MM.1S (cell line): ENCODE data around the gene ADRA2B.

Experiments used
- DNase-seq: peaks from one replicate; pipeline ENCODE4 v3.0.0-alpha.2; 2015
- H2AFZ ChIP-seq: fragments of 300-600 bp; sonication (generic); 2 replicates; pipeline ENCODE4 v1.6.0; 2016; ENCODE audit warnings: antibody characterized with exemption, low read length
- H3F3A ChIP-seq: fragments of 300-600 bp; sonication (generic); 2 replicates; pipeline ENCODE4 v1.6.1; 2016; ENCODE audit warnings: mild to moderate bottlenecking, antibody characterized with exemption, low read length, moderate library complexity, mixed read lengths; ENCODE audit not compliant: insufficient read depth
- H3K27ac ChIP-seq: fragments of 300-600 bp; sonication (generic); 2 replicates; pipeline ENCODE4 v1.5.1; 2016; ENCODE audit warnings: mild to moderate bottlenecking, low read length
- H3K27me3 ChIP-seq: fragments of 300-600 bp; sonication (generic); replicated peaks from 2 replicates; pipeline ENCODE4 v1.6.0; 2016; ENCODE audit warnings: low read length; ENCODE audit not compliant: insufficient read depth
- H3K36me3 ChIP-seq: fragments of 300-600 bp; sonication (generic); replicated peaks from 2 replicates; pipeline ENCODE4 v1.6.1; 2016; ENCODE audit warnings: mild to moderate bottlenecking, low read length, mixed read lengths; ENCODE audit not compliant: insufficient read depth
- H3K4me1 ChIP-seq: fragments of 300-600 bp; sonication (generic); 2 replicates; pipeline ENCODE4 v1.6.1; 2016; ENCODE audit warnings: low read length, mixed read lengths
- H3K4me2 ChIP-seq: fragments of 300-600 bp; sonication (generic); 2 replicates; pipeline ENCODE4 v1.6.0; 2016; ENCODE audit warnings: low read depth, low read length
- H3K4me3 ChIP-seq: fragments of 300-600 bp; sonication (generic); 2 replicates; pipeline ENCODE4 v1.5.1; 2016; ENCODE audit warnings: low read length, mixed read lengths
- H3K79me2 ChIP-seq: fragments of 300-600 bp; sonication (generic); 2 replicates; pipeline ENCODE4 v1.6.1; 2016; ENCODE audit warnings: mixed run types, low read length, mixed read lengths
- H3K9ac ChIP-seq: fragments of 300-600 bp; sonication (generic); 2 replicates; pipeline ENCODE4 v1.6.1; 2016; ENCODE audit warnings: low read length, mixed read lengths
- H3K9me2 ChIP-seq: fragments of 300-600 bp; sonication (generic); replicated peaks from 2 replicates; pipeline ENCODE4 v1.6.1; 2016; ENCODE audit warnings: mild to moderate bottlenecking, low read length, mixed read lengths; ENCODE audit not compliant: insufficient read depth
- H3K9me3 ChIP-seq: fragments of 300-600 bp; sonication (generic); replicated peaks from 2 replicates; pipeline ENCODE4 v1.6.1; 2016; ENCODE audit warnings: mild to moderate bottlenecking, low read length, mixed read lengths; ENCODE audit not compliant: insufficient read depth
- H4K20me1 ChIP-seq: fragments of 300-600 bp; sonication (generic); 2 replicates; pipeline ENCODE4 v1.6.1; 2016; ENCODE audit warnings: mild to moderate bottlenecking, low read length, moderate library complexity, mixed read lengths; ENCODE audit not compliant: insufficient read depth
- EZH2 ChIP-seq: fragments of 300-600 bp; sonication (generic); optimal IDR thresholded peaks from 2 replicates; pipeline ENCODE3; 2017; ENCODE audit warnings: low read depth, mild to moderate bottlenecking, antibody characterized with exemption, low read length, mixed read lengths
- EZH2phosphoT487 ChIP-seq: fragments of 300-600 bp; sonication (generic); IDR thresholded peaks from 2 replicates; pipeline ENCODE4 v1.6.1; 2018; ENCODE audit warnings: antibody characterized with exemption, low read length
- TF ChIP-seq, protein P1 (sequence below): fragments of 300-600 bp; sonication (generic); IDR thresholded peaks from 2 replicates; pipeline ENCODE4 v1.5.1; 2016; ENCODE audit warnings: antibody characterized with exemption, low read length, mixed read lengths

Gene ADRA2B

DNA sequence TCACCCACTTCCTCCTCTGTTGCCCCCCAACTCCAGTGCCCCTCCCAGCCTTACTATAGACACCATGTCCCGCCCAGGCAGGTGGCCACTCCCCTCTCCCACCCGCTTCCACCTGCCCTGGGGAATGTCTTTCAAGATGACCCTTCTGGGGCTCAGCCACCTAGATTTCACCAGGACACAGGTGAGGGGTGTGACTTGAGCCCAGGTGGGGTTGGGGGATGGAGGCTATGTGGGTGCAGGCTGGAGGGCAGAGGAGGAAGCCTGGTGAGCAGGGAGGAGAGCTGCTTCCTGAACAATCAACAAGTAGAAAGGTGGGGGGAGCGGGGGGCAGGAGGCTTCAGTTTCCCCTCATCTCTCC, 8.7 kb downstream of the ADRA2B start:
- no peak overlapping the region for H3K9ac ChIP-seq
- H3K36me3 ChIP-seq = no peaks in the 10 kb centered on the region
- H3K27me3 ChIP-seq = peaks cover 17% of the 10 kb centered on the region
- no peaks in the 10 kb centered on the region for H4K20me1 ChIP-seq
- H3K4me3 ChIP-seq = no peak overlapping the region
- H3K4me2 ChIP-seq = no peak overlapping the region
- TF ChIP-seq EZH2phosphoT487 = no peak
- TF ChIP-seq EZH2 = no peak
- TF ChIP-seq, protein P1, sequence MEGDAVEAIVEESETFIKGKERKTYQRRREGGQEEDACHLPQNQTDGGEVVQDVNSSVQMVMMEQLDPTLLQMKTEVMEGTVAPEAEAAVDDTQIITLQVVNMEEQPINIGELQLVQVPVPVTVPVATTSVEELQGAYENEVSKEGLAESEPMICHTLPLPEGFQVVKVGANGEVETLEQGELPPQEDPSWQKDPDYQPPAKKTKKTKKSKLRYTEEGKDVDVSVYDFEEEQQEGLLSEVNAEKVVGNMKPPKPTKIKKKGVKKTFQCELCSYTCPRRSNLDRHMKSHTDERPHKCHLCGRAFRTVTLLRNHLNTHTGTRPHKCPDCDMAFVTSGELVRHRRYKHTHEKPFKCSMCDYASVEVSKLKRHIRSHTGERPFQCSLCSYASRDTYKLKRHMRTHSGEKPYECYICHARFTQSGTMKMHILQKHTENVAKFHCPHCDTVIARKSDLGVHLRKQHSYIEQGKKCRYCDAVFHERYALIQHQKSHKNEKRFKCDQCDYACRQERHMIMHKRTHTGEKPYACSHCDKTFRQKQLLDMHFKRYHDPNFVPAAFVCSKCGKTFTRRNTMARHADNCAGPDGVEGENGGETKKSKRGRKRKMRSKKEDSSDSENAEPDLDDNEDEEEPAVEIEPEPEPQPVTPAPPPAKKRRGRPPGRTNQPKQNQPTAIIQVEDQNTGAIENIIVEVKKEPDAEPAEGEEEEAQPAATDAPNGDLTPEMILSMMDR = no peak
- no peak overlapping the region for H2AFZ ChIP-seq
- H3F3A ChIP-seq = no peaks in the 10 kb centered on the region
- no peaks in the 10 kb centered on the region for H3K9me2 ChIP-seq
- no peak for DNase-seq
- no peaks in the 10 kb centered on the region for H3K4me1 ChIP-seq
- no peaks in the 10 kb centered on the region for H3K9me3 ChIP-seq
- H3K79me2 ChIP-seq = no peaks in the 10 kb centered on the region
- no peak overlapping the region for H3K27ac ChIP-seq

DNA sequence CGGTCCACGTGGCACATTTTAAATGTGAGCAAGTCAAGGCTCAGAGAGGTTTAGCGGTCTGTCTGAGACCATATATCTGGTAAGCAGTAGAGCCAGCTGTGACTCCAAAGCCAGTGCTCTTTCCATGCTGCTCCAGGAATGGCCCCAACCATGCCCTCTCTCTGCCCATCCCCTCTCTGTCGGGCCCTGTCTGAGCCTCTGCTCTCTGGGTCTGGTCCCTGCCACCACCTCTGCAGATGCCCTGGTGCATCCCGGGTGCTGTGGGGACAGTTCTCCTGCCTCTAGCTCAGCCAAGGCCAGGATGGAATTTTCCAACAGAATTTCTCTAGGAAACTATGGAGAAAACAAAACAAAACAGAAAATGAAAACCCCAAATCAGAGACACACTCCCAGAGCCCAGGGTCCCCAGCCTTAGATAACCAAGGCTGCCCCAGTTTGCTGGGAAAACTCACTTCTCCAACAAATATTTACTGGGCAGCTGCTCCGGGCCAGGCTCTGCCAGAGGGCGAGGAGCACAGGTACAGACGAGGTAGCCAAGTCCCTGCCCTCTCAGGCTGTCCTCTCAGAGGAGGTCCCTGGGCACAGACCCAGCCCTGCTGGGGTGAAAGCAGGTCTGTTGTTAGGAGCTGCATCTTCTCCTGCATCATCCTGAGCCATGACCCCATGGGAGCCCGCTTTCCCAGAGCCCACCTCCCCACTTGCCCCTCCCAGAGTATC, 9.2 kb downstream of the ADRA2B start:
- H3K27me3 ChIP-seq = peaks cover 17% of the 10 kb centered on the region
- H3K4me3 ChIP-seq = no peak overlapping the region
- TF ChIP-seq EZH2phosphoT487 = no peak
- TF ChIP-seq, protein P1 = no peak
- no peak for TF ChIP-seq EZH2
- H2AFZ ChIP-seq = no peak overlapping the region
- no peak overlapping the region for H3K27ac ChIP-seq
- no peaks in the 10 kb centered on the region for H3K4me1 ChIP-seq
- no peaks in the 10 kb centered on the region for H4K20me1 ChIP-seq
- H3K9me3 ChIP-seq = no peaks in the 10 kb centered on the region
- H3K36me3 ChIP-seq = no peaks in the 10 kb centered on the region
- H3K4me2 ChIP-seq = no peak overlapping the region
- H3K79me2 ChIP-seq = no peaks in the 10 kb centered on the region
- no peak overlapping the region for H3K9ac ChIP-seq
- H3F3A ChIP-seq = no peaks in the 10 kb centered on the region
- DNase-seq = no peak
- H3K9me2 ChIP-seq = no peaks in the 10 kb centered on the region

DNA sequence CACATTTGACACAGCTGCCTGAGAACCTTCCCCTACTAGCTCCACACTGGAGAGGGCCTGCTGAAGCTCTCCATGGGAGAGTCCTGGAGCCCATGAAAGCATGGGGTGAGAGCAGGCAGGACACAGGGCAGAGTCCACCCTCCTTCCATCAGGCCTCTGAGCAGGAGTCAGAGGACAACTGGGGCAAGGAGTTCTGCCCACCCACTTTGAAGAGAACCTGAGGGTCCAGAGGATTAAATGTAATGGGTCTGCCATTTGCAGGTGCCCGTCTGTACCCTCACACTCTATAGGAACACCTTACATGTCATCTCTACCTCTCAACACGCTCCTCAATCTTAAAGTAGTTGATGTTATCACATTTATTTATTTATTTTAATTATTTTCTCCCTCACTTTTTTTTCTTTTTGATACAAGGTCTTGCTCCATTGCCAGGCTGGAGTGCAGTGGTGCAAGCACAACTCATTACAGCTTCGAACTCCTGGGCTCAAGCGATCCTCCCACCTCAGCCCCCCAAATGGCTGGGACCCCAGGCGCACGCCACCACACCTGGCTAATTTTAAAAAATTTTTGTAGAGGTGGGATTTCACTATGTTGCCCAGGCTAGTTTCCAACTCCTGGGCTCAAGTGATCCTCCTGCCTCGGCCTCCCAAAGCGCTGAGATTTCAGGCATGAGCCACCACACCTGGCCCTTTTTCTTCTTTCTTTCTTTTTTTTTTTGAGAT, 10.2 kb downstream of the ADRA2B start:
- no peak for DNase-seq
- Histone ChIP-seq H3K9ac (no peak overlapping the region), H3K4me3 (no peak overlapping the region), H3K4me1 (no peaks in the 10 kb centered on the region), H3K9me3 (no peaks in the 10 kb centered on the region), H4K20me1 (no peaks in the 10 kb centered on the region), H3K27me3 (peaks cover 17% of the 10 kb centered on the region), H3K79me2 (no peaks in the 10 kb centered on the region), H3K4me2 (no peak overlapping the region), H3K9me2 (no peaks in the 10 kb centered on the region), H2AFZ (no peak overlapping the region), H3K27ac (no peak overlapping the region), H3F3A (no peaks in the 10 kb centered on the region), H3K36me3 (no peaks in the 10 kb centered on the region)
- no peak for TF ChIP-seq EZH2
- TF ChIP-seq, protein P1 = no peak
- no peak for TF ChIP-seq EZH2phosphoT487
